GM19467 (cell line): Measurements from ENCODE around the gene TPCN1.
"Not testable (repeated sequence)": the region's sequence is repeated elsewhere in the genome, so short reads cannot be mapped to it uniquely, and the experiment has no call there.

ENCODE experiments used
- ATAC-seq: cut with Tn5 transposase; IDR thresholded peaks from one replicate; pipeline ENCODE4 v1.9.1; 2021; ENCODE audit warnings: mild to moderate bottlenecking, moderate library complexity; ENCODE audit not compliant: unreplicated experiment

Gene TPCN1

DNA sequence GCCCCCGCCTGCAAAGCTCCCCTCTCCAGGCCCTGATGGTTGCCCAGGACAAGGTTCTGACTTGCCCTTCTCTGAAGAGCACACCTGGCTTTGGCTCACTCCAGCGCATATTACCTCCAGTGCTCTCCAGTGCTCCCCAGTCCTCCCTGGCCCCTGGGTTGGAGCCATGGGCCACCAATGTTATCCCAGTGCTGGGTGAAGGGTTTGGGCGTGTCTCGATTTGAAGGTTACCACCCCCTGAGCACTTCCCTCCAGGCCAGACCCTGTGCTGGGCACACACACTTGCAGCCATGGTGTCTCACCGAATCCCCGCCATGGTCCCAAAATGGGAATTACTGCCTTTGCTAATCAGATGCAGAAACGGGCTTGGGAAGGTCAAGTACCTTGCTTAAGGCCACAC lies 24.7 kb upstream of the TPCN1 start:
- ATAC-seq = no peak

DNA sequence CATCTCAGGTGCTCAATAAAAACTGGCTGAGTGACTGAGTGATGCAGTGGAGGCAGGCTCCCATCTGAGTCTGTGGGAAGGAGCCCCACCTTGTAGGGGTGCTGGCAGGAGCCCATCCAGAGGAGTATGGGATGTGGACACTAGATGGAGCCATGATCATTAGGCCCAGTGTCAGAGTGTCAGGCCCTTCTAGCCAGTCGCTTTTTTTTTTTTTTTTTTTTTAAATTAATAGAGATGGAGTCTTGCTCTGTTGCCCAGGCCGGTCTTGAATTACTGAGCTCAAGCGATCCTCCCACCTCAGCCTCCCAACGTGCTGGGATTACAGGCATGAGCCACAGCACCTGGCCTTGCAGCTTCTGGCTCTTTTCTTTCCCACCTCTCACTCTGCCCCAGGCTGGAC lies 24.3 kb upstream of the TPCN1 start:
- peak; percentile 75 for ATAC-seq

DNA sequence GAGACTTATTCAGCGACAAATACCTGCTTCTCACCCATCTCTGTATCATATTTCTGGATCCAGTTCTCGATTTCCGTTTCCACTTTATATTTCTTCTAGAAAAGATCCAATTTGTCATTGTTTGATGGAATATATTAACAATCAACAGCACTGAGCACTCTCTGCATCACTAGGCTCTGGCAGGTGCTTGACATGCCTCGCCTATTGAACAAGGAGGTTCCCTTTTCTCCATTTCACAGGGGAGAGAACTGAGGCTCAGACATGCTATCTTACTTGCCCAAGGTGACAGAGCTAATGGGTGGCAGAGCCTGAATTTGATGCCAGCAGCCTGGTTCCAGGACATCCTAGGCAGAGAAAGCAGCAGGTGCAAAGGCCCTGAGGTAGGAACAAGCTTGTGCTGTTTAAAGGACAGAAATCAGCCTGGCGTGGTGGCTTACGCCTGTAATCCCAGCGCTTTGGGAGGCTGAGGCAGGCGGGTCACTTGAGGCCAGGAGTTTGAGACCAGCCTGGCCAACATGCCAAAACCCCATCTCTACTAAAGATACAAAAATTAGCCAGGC lies 23.7 kb upstream of the TPCN1 start:
- ATAC-seq = no peak

DNA sequence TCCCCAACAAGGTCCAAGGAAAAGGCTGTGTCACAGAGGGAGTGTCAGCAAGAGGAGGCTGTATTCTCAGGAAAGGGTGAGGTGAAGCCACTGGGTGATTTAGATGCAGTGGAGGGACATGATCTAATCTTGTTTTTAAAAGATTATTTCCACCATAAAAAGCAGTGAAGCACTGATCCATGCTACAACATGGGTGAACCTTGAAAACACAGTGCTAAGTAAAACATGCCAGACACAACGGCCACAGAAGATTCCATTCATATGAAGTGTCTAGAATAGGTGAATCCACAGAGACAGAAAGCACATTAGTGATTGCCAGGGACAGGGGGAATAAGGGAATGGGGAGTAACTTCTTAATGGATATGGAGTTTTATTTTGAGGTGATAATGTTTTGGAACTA lies 23.0 kb upstream of the TPCN1 start:
- no peak for ATAC-seq

DNA sequence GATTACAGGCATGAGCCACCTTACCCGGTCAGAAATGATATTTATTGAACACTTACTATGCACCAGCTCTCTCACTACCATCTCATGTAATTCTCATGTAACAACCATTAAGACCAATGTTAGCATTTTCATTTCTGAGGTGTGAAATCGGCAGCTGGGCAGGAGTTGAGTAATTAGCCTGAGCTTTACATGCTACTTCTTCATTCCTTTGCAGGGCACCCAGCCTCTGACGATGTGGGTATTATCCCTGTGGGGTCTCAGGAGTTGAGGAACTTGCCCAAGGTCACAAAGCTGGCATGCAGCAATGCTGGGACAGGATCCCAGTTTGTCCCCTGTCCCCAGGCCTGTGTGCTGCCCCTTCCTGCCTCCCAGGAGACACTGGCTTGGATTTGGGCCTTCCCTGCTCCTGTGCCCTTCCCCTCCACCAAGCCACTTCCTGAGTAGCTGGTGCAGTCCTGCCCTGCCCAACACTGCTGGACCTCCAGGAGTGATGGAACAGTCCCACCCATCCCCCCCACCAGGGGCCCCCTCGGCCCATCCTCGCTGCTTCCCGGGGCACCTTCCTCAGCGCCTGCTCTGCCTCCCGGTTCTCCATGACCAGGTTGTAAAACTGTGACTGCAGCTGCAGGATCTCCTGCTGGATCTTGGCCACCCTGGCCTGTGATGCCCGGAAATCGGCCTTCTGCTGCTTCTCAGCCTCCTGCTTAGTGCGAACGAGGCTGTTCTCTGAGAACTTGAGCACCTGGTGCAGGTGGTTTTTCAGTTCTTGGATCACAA lies 21.1 kb upstream of the TPCN1 start:
- ATAC-seq = no peak

DNA sequence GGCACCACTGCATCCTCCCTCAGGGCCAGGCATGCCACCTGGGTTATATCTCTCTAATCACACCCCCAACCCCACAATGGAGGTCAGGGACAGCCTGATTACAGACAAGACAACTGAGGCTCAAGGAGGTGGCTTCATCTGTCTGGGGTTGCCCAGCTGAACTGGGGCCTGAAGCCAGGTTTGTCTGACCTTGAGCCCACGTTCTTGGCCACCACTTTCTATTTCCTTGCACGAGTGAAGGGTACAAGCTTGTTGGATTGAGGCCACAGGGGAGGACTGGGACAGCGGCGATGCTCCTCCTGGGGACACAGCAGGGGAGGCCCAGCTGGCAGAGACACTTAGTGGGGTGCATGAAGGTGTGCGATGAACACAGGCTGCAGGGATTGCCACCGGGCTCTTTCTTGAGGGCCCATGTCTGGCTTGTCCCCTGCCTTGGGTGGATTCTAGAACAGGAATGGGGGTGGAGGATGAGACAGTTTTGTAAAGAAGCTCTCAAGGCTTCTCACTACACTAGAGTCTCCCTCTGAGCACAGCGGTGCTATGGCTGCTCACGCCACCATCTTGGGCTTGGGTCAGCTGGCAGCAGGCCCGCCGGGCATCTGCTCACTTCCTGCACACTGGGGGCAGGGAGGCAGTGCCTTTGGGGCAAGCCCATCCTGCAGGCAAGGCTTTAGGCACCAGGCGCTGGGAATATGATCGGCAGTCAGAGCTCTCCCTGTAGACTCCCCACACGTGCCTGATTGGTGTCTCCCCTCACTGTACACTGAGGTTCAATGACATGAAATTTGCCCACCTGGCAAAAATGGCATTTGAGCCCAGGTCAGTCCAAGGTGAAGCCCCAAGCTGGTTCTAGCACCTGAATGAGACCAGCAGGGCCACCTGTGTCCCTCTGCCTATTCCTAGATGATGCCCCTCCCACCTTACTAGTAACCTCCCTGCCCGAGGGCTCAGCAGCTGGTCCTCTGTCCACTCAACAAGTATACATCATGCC lies 19.8 kb upstream of the TPCN1 start:
- no peak for ATAC-seq

DNA sequence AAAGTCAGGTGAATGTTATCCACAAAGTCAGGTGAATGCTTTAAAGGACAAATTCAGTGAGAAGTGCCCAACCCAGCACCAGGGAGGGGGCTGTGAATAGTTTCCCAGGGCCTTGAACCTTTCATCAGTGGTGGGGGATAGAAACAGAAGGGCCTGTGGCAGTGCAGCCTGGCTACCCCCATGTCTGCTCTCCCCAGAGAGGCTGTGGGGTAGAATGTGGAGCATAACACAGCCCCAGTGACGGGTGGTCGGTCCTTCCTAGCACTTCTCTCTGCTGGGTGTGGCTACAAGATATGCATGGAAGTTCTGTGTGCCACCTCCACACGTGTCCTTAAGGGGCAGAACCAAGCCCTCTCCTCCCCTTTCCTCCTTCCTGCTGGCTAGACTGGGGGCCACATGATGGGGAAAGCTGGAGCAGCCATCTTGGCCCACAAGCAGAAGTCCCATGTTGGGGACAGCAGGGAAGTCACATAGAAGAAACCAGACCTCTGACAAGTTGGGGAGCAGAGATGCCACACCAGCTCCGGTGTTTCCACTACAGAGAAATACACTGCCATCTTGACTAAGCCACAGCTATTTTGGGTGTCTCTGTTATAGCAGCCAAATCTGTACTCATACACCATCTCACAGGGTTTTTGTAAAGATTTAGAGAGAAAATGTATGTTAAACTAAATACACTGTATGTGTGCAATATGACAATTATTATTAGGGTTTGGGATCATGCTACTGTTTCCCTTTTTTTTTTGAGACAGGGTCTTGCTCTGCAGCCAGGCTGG lies 18.8 kb upstream of the TPCN1 start:
- ATAC-seq = no peak

DNA sequence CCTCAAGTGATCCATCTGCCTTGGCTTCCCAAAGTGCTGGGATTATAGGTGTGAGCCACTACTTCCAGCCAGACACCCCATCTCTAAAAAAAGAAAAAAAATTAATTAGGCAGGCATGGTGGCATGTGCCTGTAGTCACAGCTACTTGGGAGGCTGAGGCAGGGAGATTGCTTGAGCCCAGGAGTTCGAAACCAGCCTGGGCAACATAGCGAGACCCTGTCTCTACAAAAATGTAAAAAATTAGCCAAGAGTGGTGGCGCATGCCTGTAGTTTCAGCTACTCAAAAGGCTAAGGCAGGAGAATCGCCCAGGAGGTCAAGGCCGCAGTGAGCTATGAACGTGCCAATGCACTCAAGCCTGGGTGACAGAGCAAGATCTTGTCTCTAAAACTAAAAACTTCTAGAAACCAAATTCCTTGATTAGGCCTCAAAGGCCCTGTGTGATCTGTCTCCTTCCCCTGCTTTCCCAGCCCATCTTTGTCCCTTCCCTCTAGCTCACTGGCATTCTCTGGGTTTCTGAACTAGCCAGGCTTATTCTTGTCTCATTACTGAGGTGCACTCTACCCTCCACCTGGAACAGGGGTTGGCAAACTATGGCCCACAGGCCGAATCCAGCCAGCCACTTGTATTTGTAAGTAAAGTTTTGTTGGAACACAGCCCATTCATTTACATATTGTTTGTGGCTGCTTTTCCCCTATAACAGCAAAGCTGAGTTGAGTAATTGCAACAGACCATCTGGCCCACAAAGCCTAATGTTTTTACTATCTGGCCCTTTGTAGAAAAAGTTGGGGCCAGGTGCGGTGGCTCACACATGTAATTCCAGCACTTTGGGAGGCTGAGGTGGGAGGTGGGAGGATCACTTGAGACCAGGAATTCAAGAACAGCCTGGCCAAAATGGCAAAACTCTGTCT lies 17.2 kb upstream of the TPCN1 start:
- ATAC-seq = no peak

DNA sequence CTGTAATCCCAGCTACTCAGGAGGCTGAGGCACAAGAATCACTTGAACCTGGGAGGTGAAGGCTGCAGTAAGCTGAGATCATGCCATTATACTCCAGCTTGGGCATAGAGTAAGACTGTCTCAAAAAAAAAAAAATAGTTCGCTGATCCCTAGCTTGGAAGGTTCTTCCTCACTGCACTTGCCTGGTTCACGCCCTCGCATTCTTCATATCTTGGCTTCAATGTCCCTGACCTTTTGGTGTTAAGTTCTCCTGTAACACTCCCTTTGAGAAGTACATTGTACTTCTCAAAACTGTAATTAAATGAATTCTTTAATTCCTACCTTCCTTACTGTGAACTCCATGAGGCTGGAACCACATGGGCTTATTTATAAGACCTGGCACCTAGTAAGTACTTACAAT lies 16.5 kb upstream of the TPCN1 start:
- no peak for ATAC-seq

DNA sequence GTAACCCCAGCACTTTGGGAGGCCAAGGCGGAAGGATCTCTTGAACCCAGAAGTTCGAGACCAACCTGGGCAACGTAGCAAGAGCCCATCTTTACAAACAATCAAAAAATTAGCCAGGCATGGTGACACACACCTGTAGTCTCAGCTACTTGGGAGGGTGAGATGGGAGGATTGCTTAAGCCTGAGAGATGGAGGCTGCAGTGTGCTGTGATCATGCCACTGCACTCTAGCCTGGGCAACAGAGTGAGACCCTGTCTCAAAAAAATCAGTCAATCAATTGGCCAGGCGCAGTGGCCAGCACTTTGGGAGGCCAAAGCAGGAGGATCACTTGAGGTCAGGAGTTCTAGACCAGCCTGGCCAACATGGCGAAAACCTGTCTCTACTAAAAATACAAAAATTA lies 14.5 kb upstream of the TPCN1 start:
- ATAC-seq = not testable (repeated sequence)

DNA sequence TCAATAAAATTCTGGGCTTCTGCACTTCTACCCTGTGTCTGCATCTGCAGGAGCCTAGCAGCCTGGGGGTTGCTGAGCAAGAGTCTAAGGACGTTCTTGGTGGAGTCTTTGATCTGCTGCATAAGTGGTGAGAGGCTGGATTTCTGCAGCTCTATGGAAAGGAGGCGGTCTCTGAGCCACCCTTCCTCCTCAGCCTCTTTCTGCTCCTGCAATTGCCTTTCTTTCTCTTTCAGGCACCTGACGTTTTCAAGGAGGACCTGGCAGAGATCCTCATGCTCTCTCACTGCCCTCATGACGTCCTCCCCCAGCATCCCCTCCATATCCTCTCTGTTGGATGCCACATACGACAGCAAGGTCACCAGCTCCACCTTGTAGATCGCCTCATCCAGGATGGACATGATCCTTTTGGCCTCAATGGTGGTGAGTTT lies 13.6 kb upstream of the TPCN1 start:
- no peak for ATAC-seq

DNA sequence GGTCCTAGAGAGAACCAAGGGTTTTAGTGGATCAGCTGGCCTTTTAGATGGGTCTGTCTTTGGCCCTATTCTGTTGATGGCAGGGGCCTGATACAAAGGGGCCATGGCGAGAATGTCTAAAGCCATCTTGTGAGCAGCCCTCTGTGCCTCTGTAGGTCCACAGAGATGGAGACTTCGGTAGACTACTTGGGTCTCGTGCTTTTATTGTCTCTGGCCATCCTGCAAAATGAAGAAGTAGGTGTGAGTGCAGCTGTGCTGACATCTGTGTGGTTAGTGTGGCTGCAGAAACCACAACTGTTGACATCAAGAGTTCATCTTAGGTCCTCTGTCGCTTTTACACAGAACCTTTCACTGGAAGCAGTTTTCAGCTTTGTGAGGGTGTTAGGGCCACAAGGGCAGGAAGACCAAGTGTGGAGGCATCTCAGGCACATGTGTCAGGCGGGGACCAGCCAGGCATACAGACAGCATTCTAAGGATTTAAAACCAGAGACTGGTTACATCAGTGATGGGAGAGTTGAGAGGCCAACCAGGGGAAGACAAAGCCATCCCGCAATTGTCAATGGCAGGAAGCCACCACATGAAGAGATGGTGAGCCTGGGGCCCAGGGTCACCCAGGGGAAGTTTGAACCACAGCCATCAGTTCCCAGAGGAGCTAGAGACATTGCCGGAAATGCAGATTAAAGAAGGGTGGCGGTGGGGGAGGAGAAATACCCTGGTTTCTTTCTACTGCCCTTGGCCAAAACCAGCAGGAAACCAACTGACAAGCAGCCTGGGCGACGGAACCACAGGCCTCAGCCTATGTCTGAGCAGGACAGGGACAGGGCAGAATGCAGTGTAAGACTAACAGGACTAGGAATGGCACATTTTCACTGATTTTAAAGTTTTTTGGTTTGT lies 13.0 kb upstream of the TPCN1 start:
- ATAC-seq = peak; percentile 72

DNA sequence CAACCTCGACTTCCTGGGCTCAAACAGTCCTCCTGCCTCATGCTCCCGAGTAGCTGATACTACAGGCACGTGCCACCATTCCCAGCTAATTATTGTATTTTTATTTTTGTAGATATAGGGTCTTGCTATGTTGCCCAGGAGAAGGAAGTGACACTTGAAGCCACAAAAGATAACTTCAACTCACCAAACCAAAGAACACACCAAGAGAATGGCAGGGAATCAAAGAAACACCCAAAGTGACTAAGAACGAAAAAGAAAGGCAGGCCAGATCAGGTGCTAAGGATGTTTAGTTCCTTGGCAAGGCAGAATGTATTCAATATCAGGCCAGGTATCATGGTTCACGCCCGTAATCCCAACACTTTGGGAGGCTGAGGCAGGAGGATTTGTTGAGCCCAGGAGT lies 10.1 kb upstream of the TPCN1 start:
- no peak for ATAC-seq

DNA sequence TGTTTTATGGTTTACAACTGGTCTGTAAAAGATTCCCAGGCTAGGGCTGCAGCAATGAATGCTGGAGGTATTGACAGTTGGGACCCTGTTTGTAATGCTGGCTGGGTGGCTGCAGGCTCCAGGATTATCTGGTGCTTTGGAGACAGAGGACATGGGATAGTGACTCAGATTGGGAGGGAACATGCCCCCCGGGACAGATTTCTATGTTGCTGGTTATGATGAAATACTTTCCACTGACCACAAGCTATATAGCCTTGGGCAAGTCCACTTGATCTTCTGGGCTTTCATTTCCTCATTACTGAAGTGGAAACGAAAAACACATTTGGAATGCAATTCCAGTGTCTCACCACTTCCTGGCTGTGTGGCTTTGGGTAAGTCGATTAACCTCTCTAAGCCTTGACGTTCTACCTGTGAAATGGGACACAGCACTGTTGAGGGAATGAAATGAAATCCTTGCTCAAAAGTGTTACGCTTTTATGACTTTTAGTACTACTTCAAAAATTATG lies 6.3 kb upstream of the TPCN1 start:
- ATAC-seq = peak; percentile 52

DNA sequence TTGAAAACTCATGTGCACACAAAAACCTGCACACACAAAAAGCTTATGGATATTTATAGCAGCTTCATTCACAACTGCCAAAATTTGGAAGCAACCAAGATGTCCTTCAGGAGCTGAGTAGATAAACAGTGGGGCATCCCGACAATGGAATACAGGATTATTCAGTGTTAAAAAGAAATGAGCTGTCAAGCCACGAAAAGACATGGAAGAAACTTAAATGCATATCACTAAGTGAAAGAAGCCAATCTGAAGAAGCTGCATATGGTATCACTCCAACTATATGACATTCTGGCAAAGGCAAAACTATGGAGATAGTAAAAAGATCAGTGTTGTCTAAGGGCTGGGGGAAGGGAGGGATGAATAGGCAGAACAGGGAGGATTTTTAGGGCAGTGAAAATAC lies 5.2 kb upstream of the TPCN1 start:
- no peak for ATAC-seq

DNA sequence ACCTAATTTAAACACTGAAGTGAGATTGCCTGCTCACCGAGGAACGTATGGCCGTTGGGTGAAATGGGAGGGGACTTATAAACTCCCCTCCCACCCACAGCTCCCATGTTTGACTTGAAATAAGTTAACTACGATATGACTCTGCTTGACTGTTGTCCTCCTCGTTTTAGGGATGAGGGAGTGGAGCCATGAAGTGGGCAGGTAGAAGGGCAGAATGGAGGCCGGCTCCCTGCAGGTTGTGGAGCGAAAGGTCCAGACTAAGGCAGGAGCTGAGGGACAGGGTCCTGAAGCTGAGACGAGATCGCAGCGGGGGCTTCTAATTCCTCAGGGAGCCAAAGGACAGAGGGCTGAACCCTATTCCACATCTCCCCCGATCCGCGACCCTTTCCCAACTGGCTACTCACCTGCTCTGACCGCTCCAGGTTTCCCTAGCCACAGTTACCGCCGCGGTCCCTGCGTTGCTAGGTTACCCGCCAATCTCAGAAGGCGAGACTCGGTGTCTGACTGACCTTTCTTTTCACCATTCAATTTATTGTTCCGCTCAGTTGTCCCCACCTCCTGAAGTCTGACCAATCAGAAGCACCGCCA lies 577 bp upstream of the TPCN1 start:
- no peak for ATAC-seq

DNA sequence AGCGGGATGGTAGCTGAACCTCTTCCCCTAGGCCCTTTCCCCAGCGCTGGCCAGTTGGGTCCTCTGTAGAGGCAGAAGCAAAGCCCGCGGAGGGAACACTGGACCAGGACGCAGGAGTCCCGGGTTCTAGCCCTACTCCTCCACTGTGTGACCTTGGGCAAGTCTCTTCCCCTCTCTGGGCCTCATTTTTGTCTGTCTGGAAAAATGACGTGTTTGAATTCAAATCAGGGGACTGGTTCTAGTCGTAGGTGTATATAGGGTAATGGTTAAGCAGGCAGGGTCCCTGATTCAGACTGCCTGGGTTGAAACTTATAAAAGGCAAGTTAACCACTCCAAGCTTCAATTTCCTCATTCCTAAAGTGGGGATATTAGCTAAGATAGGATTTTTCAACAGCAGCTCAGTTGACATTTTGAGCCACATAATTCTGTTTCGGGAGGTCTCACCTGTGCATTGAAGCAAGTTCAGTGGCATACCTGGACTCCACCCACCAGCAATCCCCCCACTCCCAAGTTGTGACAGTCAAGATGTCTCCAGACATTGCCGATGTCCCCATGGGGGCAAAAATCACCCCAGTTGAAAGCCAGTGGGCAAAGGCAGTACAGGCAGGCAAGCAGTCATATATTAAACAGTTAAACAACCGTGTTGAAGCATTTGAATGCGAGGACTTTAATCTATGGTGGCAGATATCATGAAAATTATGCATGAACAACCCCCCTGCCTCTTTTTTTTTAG lies 899 bp downstream of the TPCN1 start:
- ATAC-seq = no peak
